Mammary epithelial cell (primary cell): ENCODE data around the gene ATP13A2.

Source experiments
- EZH2 ChIP-seq: IDR thresholded peaks from 2 replicates; pipeline ENCODE4 v1.6.1; 2012; ENCODE audit warnings: low read length, inconsistent platforms, borderline replicate concordance
- TF ChIP-seq, protein P1 (sequence below), 2 donors: IDR thresholded peaks in 1 of 2; conservative IDR thresholded peaks in 1 of 2; 2 replicates each; pipeline ENCODE4 v1.5.1; 2011 to 2012; ENCODE audit warnings: inconsistent platforms in 2 of 2, low read length in 2 of 2, mild to moderate bottlenecking in 2 of 2, control low read depth in 1 of 2, low read depth in 1 of 2; ENCODE audit not compliant: insufficient read depth in 1 of 2; ENCODE audit errors: extremely low read depth in 1 of 2

- TF ChIP-seq, protein P1, sequence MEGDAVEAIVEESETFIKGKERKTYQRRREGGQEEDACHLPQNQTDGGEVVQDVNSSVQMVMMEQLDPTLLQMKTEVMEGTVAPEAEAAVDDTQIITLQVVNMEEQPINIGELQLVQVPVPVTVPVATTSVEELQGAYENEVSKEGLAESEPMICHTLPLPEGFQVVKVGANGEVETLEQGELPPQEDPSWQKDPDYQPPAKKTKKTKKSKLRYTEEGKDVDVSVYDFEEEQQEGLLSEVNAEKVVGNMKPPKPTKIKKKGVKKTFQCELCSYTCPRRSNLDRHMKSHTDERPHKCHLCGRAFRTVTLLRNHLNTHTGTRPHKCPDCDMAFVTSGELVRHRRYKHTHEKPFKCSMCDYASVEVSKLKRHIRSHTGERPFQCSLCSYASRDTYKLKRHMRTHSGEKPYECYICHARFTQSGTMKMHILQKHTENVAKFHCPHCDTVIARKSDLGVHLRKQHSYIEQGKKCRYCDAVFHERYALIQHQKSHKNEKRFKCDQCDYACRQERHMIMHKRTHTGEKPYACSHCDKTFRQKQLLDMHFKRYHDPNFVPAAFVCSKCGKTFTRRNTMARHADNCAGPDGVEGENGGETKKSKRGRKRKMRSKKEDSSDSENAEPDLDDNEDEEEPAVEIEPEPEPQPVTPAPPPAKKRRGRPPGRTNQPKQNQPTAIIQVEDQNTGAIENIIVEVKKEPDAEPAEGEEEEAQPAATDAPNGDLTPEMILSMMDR (conservative IDR thresholded peaks at IDR 0.05 in 1 of 2, IDR thresholded peaks at IDR 0.05 in 1 of 2; ENCODE audit: extremely low read depth in 1 of 2, insufficient read depth in 1 of 2, low read depth in 1 of 2, low read length in 2 of 2): peak; percentile 76 to 85
- TF ChIP-seq EZH2: no peak
Observed at GRCh38 chr1:17059391-17060305, 47.9 kb upstream of the ATP13A2 start.
